Skin epidermis (tissue), 12 donors: Measurements from ENCODE around the gene TBCK.
"Not testable (repeated sequence)": the region's sequence is repeated elsewhere in the genome, so short reads cannot be mapped to it uniquely, and the experiment has no call there.

ENCODE experiments used
- H3K27ac ChIP-seq, 21 experiments: fragments of 200-600 bp; sonication (generic) in 11 of 21; one replicate each; pipeline ENCODE4 v1.5.0; 2020; ENCODE audit warnings: mild to moderate bottlenecking in 3 of 21, inconsistent platforms in 2 of 21, moderate library complexity in 2 of 21
- H3K4me3 ChIP-seq, 7 experiments: fragments of 200-600 bp; sonication (generic) in 2 of 7; one replicate each; pipeline ENCODE4 v1.5.0; 2020; ENCODE audit warnings: inconsistent platforms in 2 of 7, mild to moderate bottlenecking in 2 of 7, moderate library complexity in 1 of 7

The TBCK gene

DNA sequence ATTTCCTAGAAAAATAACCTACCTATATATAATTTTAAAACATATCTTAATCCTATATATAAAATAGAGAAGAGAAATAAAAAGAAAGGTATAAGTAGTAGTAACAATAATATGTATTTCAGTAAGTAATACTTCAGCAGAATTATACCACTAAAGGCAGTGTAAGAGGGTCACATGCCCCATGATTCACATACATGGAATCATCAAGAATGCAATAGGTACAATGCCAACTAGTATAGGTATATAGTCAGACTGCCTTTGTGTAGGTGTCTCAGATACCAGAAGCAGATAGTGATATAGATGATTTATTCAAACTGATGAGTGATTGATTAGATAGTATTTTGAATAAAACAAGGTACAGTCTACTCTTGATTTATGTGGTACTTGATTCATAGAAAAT lies 9.8 kb upstream of the TBCK start:
- no peak overlapping the region for H3K4me3 ChIP-seq

DNA sequence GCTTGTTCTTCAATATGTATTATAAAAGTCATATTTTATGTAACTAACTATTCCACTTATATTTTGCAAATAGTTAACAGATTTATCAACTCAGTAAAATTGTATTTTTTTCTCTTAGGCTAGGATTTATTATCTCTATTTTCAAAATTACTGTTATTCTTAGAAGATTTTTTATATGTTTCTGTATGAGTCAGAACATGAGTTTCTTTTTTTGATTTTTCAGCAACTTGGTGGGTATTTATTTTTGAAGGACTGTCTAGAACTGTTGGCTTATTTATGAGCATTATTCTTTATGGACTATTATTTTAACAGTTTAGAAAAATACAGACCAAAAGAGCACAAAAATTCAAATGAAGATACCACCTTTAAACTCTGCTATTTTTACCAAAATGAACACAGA lies 7.1 kb upstream of the TBCK start:
- Histone ChIP-seq H3K4me3 (no peak overlapping the region), H3K27ac (no peak overlapping the region)

More for the DNA sequence above, 9.8 kb upstream of the TBCK start:
- H3K27ac ChIP-seq = no peak overlapping the region

DNA sequence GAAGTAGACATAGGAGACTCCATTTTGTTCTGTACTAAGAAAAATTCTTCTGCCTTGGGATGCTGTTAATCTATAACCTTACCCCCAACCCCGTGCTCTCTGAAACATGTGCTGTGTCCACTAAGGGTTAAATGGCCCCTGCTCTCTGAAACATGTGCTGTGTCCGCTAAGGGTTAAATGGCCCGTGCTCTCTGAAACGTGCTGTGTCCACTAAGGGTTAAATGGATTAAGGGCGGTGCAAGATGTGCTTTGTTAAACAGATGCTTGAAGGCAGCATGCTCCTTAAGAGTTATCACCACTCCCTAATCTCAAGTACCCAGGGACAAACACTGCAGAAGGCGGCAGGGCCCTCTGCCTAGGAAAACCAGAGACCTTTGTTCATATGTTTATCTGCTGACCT lies 5.8 kb upstream of the TBCK start:
- not testable (repeated sequence) for H3K4me3 ChIP-seq, H3K27ac ChIP-seq

DNA sequence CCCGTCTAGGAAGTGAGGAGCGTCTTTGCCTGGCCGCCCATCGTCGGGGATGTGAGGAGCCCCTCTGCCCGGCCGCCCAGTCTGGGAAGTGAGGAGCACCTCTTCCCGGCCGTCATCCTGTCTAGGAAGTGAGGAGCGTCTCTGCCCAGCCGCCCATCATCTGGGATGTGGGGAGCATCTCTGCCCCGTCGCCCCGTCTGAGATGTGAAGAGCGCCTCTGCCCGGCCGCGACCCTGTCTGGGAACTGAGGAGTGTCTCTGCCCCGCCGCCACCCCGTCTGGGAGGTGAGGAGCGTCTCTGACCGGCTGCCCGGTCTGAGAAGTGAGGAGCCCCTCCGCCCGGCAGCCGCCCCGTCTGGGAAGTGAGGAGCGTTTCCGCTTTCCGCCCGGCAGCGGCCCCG lies 5.2 kb upstream of the TBCK start:
- H3K4me3 ChIP-seq, H3K27ac ChIP-seq: not testable (repeated sequence)

DNA sequence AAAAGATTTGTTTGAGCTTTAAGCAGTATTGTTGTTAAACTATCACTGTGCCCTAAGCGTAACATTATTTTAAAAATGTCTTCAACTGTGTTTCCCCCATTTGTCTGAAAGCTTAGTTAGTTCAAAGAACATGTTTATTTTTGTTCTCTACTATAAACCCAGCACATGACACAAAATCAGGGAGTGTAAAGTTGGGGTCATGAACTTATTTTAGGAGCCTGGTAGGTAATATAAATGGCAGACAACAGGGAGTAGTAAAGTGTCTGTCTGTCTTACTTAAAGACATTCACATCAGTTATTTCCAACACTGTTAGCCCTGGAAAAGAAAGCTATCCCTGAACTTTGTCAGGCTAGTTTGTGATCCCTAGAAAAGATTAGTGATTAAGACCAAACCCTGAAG lies 4.2 kb upstream of the TBCK start:
- no peak overlapping the region for H3K4me3 ChIP-seq
- no peak overlapping the region for H3K27ac ChIP-seq

DNA sequence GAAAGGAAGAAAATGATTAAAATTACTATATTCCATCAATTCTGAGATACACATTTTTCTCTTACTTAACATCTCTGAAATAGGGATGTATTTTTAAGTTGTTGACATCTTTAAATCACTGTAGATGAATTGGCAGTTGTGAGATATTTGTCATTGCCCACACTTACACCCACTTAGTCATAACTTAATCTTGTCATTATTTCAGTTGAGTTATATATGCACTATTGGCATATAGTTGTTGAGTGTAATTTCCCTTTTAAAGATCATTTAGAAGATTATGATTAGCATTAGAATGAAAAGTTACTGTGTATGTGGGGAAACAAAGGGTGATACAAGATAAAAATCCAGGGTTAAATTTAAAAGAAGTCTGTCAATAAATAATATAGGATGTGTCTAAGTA lies 2.5 kb upstream of the TBCK start:
- no peak overlapping the region for H3K27ac ChIP-seq
- no peak overlapping the region for H3K4me3 ChIP-seq

DNA sequence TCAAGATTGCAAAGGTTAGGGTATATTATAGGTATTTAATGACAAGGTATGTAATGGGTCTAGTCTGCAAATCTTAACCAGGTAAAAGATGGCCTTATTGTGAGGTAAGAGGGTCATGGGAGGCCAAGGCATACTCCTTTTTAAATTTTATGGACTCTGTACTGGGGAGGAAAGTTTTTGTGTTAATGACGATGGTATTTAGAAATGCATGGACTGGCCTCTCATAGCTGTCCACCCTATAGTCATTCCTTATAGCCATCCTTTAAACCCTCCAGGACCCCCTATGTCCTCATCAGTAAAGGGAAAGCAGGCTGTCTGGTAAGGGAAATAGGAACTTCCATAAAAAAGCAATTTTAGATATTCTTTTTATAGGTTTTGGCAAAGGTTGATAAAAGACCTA lies 1.8 kb upstream of the TBCK start:
- Histone ChIP-seq H3K27ac (peak overlapping the region in 1 of 21 experiments; percentile 99), H3K4me3 (no peak overlapping the region)

DNA sequence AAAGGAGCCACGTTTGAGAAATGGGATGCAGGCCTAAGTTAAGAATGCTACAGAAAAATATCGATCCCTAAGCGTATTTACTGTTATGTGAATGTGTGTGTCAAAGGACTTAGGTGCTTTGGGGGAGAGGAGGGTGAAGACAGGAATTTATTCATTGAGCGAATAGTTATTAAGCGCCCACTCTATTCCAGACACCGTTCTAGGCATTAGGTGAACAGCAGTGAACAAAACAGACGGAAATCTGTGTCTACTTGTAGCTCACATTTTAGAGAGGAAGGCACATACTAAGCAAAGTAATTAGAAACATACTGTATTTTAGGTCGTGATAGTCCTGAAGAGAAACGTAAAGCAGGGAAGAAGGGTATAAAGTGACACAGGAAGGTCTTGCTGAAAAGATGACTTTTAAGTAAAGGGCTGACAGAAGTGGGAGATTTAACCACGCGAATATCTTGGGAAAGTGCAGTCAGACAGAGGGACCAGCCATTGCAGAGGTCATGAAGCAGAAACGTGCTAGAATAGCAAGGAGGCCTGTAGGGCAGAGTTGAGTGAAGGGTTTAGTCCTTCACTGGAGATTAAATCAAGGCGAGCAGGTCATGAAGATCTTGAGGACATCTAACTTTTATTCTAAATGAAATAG lies 882 bp upstream of the TBCK start:
- peak overlapping the region; percentile 86 to 99 (median 96) for H3K27ac ChIP-seq
- peak overlapping the region; percentile 71 to 85 (median 82) for H3K4me3 ChIP-seq

DNA sequence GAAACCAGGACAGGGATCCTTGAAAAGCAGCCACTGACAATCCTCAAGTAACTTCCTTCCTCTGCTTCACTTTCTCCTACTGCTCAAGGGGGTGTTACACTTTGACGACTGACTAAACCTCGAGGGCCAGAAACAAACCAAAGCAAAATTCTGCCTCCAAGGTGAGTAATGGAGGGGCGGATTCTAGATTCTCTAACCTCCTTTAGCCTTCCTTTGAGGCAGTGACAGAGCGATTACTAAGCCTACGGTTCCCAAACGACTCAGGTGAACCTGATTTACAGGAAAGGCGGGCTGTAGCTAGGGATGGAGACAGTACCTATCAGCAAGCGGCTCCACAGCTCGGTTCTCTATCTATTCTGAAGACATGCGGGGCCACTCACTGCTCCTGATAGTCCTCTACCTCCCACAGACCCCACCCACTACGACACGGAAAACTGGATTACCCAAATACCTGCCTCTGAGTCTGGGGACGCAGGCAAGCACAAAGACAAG lies 487 bp downstream of the TBCK start:
- Histone ChIP-seq H3K4me3 (peak overlapping the region; percentile 71 to 85 (median 82)), H3K27ac (peak overlapping the region; percentile 86 to 99 (median 96))

DNA sequence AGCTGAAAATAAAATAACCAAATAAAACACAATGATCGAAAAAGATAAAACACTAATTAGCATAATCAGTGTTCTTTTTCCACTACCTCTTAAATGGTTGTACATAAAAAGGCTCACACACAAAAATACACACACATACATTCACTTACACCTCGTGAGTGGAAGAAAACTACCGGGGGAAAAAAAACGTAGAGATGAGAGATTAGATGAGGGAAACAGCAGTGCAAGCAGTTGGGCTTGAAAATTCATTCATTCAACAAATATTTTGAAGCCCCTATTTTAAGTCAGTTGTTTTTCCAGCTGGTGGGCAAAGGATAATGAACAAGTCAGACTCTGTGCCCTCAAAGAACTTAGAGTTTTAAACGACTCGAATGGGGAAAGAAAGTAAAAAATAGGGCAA lies 1.0 kb downstream of the TBCK start:
- H3K27ac ChIP-seq = peak overlapping the region in 17 of 21 experiments; percentile 89 to 99 (median 96)
- H3K4me3 ChIP-seq = peak overlapping the region; percentile 71 to 85 (median 82)

DNA sequence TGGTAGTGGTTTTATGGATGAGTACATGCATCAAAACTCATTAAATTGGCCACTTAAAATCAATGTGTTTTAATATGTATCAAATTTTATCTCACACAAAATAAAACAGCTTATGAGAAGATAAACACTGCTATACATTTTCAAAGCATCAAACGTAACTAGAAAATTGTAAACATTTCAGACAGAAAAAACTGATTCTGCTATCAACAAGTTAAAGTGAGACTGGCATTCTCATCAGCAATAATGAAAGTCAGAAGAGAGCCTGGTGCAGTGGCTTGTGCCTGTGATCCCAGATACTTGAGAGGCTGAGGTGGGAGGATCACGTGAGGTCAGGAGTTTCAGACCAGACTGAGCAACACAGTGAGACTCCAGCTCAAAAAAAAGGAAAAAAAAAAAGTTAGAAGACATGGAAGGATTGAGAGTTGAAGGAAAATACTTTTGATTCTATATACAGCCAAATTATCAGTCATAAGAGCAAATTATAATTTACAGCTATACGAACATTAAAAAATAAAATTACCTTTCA lies 2.9 kb downstream of the TBCK start:
- H3K27ac ChIP-seq = peak overlapping the region in 3 of 21 experiments; percentile 10 to 51 (median 51)
- no peak overlapping the region for H3K4me3 ChIP-seq

DNA sequence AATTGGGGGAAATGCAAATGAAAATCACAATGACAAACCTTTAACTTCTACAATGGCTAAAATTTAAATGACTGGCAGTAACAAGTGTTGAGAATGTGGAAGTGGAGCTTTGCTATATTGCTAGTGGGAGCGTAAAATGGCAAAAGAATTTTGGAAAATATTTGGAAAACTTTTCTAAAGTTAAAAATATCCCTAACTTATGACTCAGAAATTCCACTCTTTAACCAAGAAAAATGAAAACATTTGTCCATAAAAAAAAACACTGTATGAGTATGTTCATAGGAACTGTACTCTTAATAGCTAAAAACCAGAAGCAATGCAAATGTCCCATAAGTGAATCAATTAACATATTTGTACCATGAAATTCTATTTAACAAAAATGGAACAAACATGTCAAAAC lies 3.6 kb downstream of the TBCK start:
- Histone ChIP-seq H3K4me3 (no peak overlapping the region), H3K27ac (peak overlapping the region in 3 of 21 experiments; percentile 10 to 51 (median 51))

DNA sequence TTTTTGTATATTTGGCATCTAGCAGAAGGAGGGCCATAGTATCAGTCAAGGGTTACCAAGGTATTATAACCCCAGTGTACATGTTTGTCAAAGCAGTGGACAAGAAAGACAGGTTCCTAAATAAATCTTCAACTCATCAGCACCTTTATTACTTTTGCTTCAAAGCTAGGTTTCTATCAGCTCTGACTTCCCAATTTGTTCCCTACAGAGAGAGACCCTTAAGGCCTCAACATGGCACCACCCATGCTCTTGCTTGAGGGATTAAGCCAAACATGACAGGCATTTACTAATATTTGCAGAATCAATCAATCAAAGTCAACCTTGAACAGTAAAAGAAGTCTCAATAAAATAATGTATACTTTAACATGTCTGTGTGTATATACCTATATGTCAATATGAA lies 9.4 kb downstream of the TBCK start:
- no peak overlapping the region for H3K27ac ChIP-seq
- H3K4me3 ChIP-seq = no peak overlapping the region

DNA sequence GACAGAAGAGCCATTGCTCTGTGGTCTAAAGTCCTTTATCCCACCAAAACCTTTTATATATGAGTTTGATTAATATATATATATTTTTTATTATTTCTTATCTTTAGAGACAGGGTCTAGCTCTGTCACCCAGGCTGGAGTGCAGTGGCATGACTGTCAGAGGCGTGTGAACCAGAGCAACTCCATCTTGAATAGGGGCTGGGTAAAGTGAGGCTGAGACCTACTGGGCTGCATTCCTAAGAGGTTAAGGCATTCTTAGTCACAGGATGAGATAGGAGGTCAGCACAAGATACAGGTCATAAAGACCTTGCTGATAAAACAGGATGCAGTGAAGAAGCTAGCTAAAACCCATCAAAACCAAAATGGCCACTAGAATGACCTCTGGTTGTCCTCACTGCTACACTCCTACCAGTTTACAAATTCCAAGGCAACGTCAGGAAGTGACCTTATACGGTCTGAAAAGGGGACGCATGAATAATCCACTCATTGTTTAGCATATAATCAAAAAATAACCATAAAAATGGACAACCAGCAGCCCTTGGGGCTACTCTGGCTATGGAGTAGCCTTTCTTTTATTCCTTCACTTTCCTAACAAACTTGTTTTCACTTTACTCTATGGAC lies 10.5 kb downstream of the TBCK start:
- Histone ChIP-seq H3K27ac (no peak overlapping the region), H3K4me3 (no peak overlapping the region)

DNA sequence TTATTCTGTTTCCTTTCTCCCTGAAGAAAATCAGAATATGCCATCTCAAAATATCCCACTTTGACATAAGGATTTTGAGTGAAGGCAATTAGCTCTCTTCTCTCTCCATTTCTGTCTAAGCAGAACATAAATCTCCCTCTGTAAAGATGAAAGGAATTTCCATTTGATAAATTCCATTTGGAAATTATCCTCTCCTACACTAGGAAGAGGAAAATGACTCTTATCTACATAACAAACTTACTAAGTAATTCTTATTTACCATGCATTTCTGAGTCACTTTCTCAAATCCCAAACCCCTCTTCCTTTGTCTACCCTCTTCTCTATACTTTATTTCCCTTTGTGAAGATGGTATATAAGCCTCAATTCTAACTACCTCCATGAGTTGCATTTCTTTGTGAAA lies 11.4 kb downstream of the TBCK start:
- no peak overlapping the region for H3K4me3 ChIP-seq
- H3K27ac ChIP-seq = no peak overlapping the region

DNA sequence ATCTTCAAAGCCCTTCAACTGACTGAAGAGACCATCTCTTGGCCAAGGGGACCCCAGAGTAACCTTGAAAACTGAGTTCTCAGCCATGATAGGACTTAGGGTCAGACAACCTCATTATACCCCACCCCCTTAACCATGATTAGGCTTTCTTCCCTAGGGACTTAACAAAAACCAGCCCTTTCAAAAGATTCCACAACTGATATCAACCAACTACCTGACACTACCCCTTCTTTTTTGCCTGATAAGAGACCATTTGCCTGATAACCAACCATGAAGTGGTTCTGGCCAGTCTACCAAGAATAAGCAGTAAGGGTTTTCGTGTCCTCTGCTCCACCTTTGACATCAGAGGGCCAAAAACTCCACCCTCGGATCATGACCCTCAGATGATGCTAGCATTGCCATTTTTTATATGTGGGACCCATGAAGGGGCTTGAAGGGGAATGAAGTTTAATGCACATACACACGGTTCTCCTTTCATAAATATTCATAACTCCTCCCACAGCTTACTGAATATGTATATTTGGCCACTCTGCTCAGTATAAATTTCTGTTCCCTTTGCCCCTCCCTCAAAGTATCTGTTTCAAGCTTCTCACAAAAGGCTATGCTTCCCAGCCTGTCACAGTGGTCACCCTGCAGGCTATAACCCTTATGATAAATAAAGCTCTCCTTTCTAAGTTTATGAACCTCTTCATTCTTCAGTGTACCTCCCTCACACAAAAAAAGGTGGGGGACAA lies 12.3 kb downstream of the TBCK start:
- H3K4me3 ChIP-seq = no peak overlapping the region
- no peak overlapping the region for H3K27ac ChIP-seq

DNA sequence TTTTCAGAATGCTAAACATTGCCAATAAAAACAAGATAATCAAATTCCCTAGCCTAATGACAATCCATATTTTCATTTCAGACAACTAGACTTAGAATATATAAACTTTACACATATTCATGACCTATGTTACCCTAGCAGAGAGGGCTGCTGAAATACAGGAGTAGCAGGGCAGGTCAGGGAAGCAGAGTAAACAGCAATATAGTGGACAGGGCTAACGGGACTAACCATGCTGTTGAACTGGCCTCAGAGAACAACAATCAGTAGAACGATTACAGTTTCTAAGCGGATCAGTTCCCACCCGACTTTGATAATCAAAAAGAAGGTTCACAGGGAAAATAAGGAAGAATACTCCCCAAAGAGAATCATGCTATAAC lies 14.0 kb downstream of the TBCK start:
- peak overlapping the region in 3 of 21 experiments; percentile 10 to 34 (median 28) for H3K27ac ChIP-seq
- H3K4me3 ChIP-seq = no peak overlapping the region

DNA sequence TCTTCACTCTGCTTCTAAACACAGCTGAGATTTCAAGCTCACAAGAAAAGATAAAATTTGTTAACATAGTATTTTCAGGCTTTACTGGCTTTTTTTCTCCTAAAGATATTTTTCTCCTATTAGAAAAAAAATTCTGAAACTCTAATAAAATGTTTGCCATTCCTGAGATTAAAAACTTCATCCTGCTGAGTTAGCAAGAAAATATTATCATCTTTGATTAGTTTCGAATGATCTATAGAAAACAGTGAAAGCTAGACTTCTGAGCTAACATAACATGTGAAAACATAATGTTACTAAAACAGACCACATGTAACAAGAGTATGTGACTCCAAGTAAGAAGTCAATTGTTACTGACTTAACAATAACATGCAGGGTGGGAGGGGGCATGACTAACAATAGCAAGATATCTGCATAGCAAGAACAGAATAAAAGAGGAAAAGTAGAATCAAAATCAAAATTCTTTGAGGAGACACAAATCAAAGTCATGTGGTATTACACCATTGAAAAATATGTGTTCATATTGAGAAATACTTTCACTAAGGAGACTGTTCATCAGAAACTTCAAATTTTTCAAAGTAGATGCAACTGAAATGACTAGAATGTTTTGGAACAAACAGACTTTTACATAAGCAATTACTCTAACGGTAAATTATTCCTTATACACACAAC lies 14.5 kb downstream of the TBCK start:
- Histone ChIP-seq H3K4me3 (no peak overlapping the region), H3K27ac (peak overlapping the region in 2 of 21 experiments; percentile 10 to 28)

DNA sequence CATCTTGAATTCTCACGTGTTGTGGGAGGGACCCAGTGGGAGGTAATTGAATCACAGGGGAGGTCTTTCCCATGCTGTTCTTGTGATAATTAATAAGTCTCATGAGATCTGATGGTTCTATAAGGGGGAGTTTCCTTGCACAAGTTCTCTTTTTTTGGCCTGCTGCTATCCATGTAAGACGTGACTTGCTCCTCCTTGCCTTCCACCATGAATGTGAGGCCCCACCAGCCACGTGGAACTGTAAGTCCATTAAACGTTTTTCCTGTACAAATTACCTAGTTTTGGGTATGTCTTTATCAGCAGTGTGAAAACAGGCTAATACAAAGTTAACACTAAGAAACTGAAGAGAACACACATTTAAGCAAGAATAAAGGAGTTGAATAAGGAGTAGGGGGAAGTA lies 16.0 kb downstream of the TBCK start:
- Histone ChIP-seq H3K27ac (no peak overlapping the region), H3K4me3 (no peak overlapping the region)
